K562 (cell line): ENCODE results near the gene PRKACB. TPM values are rescaled to one million over a fixed set of nuclear protein-coding genes. Genes with fewer than 3 reads are reported as not detected.
A peak's percentile ranks its signal among the peaks of the same experiment; 100 is the strongest.

Experiments used
- ATAC-seq: fragments of 200-7000 bp; cut with Tn5 transposase; 3 replicates; pipeline ENCODE4 v1.9.1; 2020; ENCODE audit warnings: moderate library complexity
- BruUV-seq: library from RNA; stranded (reverse); fragments of 400-500 nt; replicated peaks from 2 replicates; lab custom pipeline; 2021; lab: Mats Ljungman, UMichigan
- CTCF ChIA-PET: fragments of 300-600 bp; formaldehyde crosslinking; extraction: SDS; loops from one replicate; lab custom pipeline; 2021; ENCODE audit warnings: low intra/inter-chr PET ratio; lab: Yijun Ruan, JAX
- POLR2A ChIA-PET: fragments of 300-600, 350-650 bp; sonication (Branson Sonifier 250); formaldehyde crosslinking; extraction: SDS; loops from one replicate; lab custom pipeline; 2021; ENCODE audit warnings: antibody characterized with exemption, inconsistent platforms; lab: Yijun Ruan, JAX
- DNase-seq, 4 experiments: peaks; one replicate each; pipeline versions ENCODE4 v3.0.0 to v3.0.0-alpha.2; 2011 to 2018; ENCODE audit warnings: low spot score in 3 of 4, mixed read lengths in 3 of 4; ENCODE audit errors: extremely low read depth in 1 of 4
- FAIRE-seq: peaks from 2 replicates; lab custom pipeline; 2011; peaks lifted over from hg19 to GRCh38; lab: Jason Lieb, UNC
- H2AFZ ChIP-seq: 2 replicates; pipeline ENCODE4 v1.6.0; 2011; ENCODE audit warnings: low read depth, low read length, control low read depth, inconsistent platforms
- H3K27ac ChIP-seq: fragments of 200-600 bp; 3 replicates; pipeline ENCODE4 v1.8.0; 2011; ENCODE audit warnings: low read depth, mild to moderate bottlenecking, control low read depth, inconsistent platforms, low read length, moderate library complexity, mixed read lengths; ENCODE audit errors: extremely low read depth
- H3K27me3 ChIP-seq, 2 experiments: fragments of 300-600 bp in 1 of 2; 2 replicates in 1 of 2; 3 replicates in 1 of 2; pipeline versions ENCODE4 v1.6.0 to v1.8.0; 2011; ENCODE audit warnings: inconsistent platforms in 2 of 2, low read length in 2 of 2, mild to moderate bottlenecking in 1 of 2, mixed read lengths in 1 of 2, moderate library complexity in 1 of 2; ENCODE audit not compliant: control insufficient read depth in 2 of 2, insufficient read depth in 2 of 2
- H3K36me3 ChIP-seq: fragments of 300-600 bp; 3 replicates; pipeline ENCODE4 v1.8.0; 2011; ENCODE audit warnings: mild to moderate bottlenecking, low read length, inconsistent platforms; ENCODE audit not compliant: control insufficient read depth, insufficient read depth
- H3K4me1 ChIP-seq, 2 experiments: fragments of 200-600 bp in 1 of 2; replicated peaks in 1 of 2; 2 replicates in 1 of 2; 3 replicates in 1 of 2; pipeline versions ENCODE4 v1.5.1 to v1.8.0; 2011; ENCODE audit warnings: inconsistent platforms in 2 of 2, low read length in 2 of 2, mild to moderate bottlenecking in 1 of 2, mixed read lengths in 1 of 2, moderate library complexity in 1 of 2; ENCODE audit not compliant: control insufficient read depth in 2 of 2, insufficient read depth in 2 of 2
- H3K4me2 ChIP-seq: 2 replicates; pipeline ENCODE4 v1.6.1; 2011; ENCODE audit warnings: low read length, control low read depth, inconsistent platforms, mixed read lengths; ENCODE audit not compliant: insufficient read depth
- H3K4me3 ChIP-seq: fragments of 200-600 bp; sonication (generic), shearing (Covaris generic); 2 replicates; pipeline ENCODE4 v1.5.1; 2016; ENCODE audit warnings: control low read depth, inconsistent platforms
- H3K79me2 ChIP-seq: fragments of 200-600 bp; 3 replicates; pipeline ENCODE4 v1.8.0; 2011; ENCODE audit warnings: low read length, inconsistent platforms; ENCODE audit not compliant: control insufficient read depth, insufficient read depth
- H3K9ac ChIP-seq, 2 experiments: 2 replicates each; pipeline versions ENCODE4 v1.6.0 to v1.6.1; 2011; ENCODE audit warnings: low read depth in 2 of 2, low read length in 2 of 2, control low read depth in 1 of 2, inconsistent platforms in 1 of 2, mild to moderate bottlenecking in 1 of 2, mixed read lengths in 1 of 2; ENCODE audit not compliant: insufficient read depth in 1 of 2
- H3K9me1 ChIP-seq: one replicate; pipeline ENCODE4 v1.6.0; 2011; ENCODE audit warnings: inconsistent platforms, mild to moderate bottlenecking, low read length, moderate library complexity; ENCODE audit not compliant: control insufficient read depth, insufficient read depth
- H3K9me3 ChIP-seq: replicated peaks from 2 replicates; pipeline ENCODE4 v1.5.1; 2011; ENCODE audit warnings: low read depth, low read length, inconsistent platforms; ENCODE audit not compliant: control insufficient read depth, insufficient read depth
- H4K20me1 ChIP-seq: replicated peaks from 2 replicates; pipeline ENCODE4 v1.6.1; 2011; ENCODE audit warnings: low read length, inconsistent platforms, mixed read lengths; ENCODE audit not compliant: control insufficient read depth, insufficient read depth
- CAMTA2 ChIP-seq: fragments of 250-450 bp; sonication (Bioruptor Pico); conservative IDR thresholded peaks from 2 replicates; pipeline ENCODE4 v1.5.1; 2022
- GABPB2 ChIP-seq: fragments of 250-450 bp; sonication (Bioruptor Pico); conservative IDR thresholded peaks from 2 replicates; pipeline ENCODE4 v1.5.1; 2021; ENCODE audit warnings: mild to moderate bottlenecking
- MAFF ChIP-seq: IDR thresholded peaks from 2 replicates; pipeline ENCODE4 v1.6.1; 2012; ENCODE audit warnings: low read length, improper control_type of control experiment
- RBM25 ChIP-seq: fragments of 200-400 bp; formaldehyde crosslinking; IDR thresholded peaks from 2 replicates; pipeline ENCODE4 v1.6.1; 2018; ENCODE audit warnings: low read length, low read depth, moderate library complexity; ENCODE audit not compliant: severe bottlenecking
- SMARCE1 ChIP-seq: fragments of 450-650 bp; IDR thresholded peaks from 2 replicates; pipeline ENCODE4 v1.7.1; 2016; ENCODE audit warnings: mild to moderate bottlenecking
- SNRNP70 ChIP-seq: fragments of 200-400 bp; formaldehyde crosslinking; optimal IDR thresholded peaks from 2 replicates; pipeline ENCODE3; 2017; ENCODE audit warnings: low read depth, low read length
- SP1 ChIP-seq: sonication (generic); formaldehyde crosslinking; IDR thresholded peaks from 2 replicates; pipeline ENCODE4 v1.8.1; 2022; ENCODE audit warnings: mild to moderate bottlenecking, missing genetic modification reagents
- TAF1 ChIP-seq: IDR thresholded peaks from 2 replicates; pipeline ENCODE4 v1.6.1; 2011; ENCODE audit warnings: mild to moderate bottlenecking, low read length, moderate library complexity; ENCODE audit not compliant: insufficient read depth, control insufficient read depth, severe bottlenecking; ENCODE audit errors: extremely low read depth
- WHSC1 ChIP-seq: IDR thresholded peaks from one replicate; pipeline ENCODE4 v1.6.1; 2012; ENCODE audit warnings: low read length, control low read depth, inconsistent platforms
- YY1 ChIP-seq, 3 experiments: IDR thresholded peaks; 2 replicates each; pipeline ENCODE4 v1.6.1; 2011; ENCODE audit warnings: low read length in 2 of 3, mild to moderate bottlenecking in 2 of 3, moderate library complexity in 2 of 3, borderline replicate concordance in 1 of 3, control low read depth in 1 of 3, low read depth in 1 of 3; ENCODE audit not compliant: insufficient read depth in 3 of 3, insufficient replicate concordance in 2 of 3, control insufficient read depth in 1 of 3, insufficient read length in 1 of 3; ENCODE audit errors: extremely low read depth in 1 of 3
- ZFP1 ChIP-seq: fragments of 450-650 bp; formaldehyde crosslinking; IDR thresholded peaks from 2 replicates; pipeline ENCODE4 v1.4.0; 2020; ENCODE audit warnings: mild to moderate bottlenecking, mixed read lengths
- ZNF79 ChIP-seq: fragments of 250-450 bp; sonication (Bioruptor Pico); IDR thresholded peaks from 2 replicates; pipeline ENCODE4 v1.4.0; 2020; ENCODE audit warnings: low read depth, mild to moderate bottlenecking, moderate library complexity
- WGBS: fragments of 100-300 bp; shearing (Covaris generic); methylation state at CpG from one replicate; pipeline ENCODE4 v1.1.6; 2016; ENCODE audit warnings: low coverage, mixed read lengths; ENCODE audit not compliant: insufficient coverage; ENCODE audit errors: missing lambda C conversion rate; 5-methylcytosine and 5-hydroxymethylcytosine counted together
- in situ Hi-C: fragments of 300-500 bp; cut with MboI; formaldehyde crosslinking; loops from 4 replicates; pipeline ENCODE4 v1.15.0; 2018; ENCODE audit warnings: inconsistent platforms, mixed read lengths
- intact Hi-C: fragments of 100-400 bp; cut with micrococcal nuclease; formaldehyde crosslinking; loops from 2 replicates; pipeline ENCODE4 v1.14.2; 2022
- polyA plus RNA-seq, 8 experiments: library from polyadenylated mRNA; depleted of rRNA in 4 of 8; stranded (reverse) in 5 of 8; unstranded in 3 of 8; fragments of >200 nt; fragmentation: Nextera tagmentation in 2 of 8; fragmentation: Illumina TruSeq in 1 of 8; extraction: Ambion mirVana in 2 of 8; extraction: Trizol in 1 of 8; gene quantifications; 2 replicates each; pipeline versions ENCODE4 v1.2.1 to v1.2.3, GENCODE V29; 2011 to 2014; ENCODE audit warnings: inconsistent platforms in 1 of 8, missing spikeins in 1 of 8
- total RNA-seq, 7 experiments: library from RNA; depleted of rRNA in 6 of 7; stranded (reverse); fragments of >200 nt in 6 of 7; fragmentation: Illumina TruSeq in 2 of 7; extraction: Trizol in 2 of 7; gene quantifications; 2 replicates each; pipeline versions ENCODE4 v1.2.1 to v1.2.3, GENCODE V29; 2011 to 2021; ENCODE audit warnings: low replicate concordance in 1 of 7
- TF ChIP-seq, protein P1 (sequence below): fragments of 450-650 bp; conservative IDR thresholded peaks from 2 replicates; pipeline ENCODE4 v1.6.1; 2016; ENCODE audit warnings: missing genetic modification characterization, low read depth, mild to moderate bottlenecking, control low read depth, missing compliant biosample characterization
- TF ChIP-seq, protein P2 (sequence below): fragments of 250-450 bp; sonication (Bioruptor Pico); IDR thresholded peaks from 2 replicates; pipeline ENCODE4 v1.4.0; 2020; ENCODE audit warnings: borderline replicate concordance
- TF ChIP-seq, protein P3 (sequence below): sonication (generic); formaldehyde crosslinking; IDR thresholded peaks from 2 replicates; pipeline ENCODE4 v1.5.0; 2020; ENCODE audit warnings: missing genetic modification reagents
- TF ChIP-seq, protein P4 (sequence below): sonication (generic); formaldehyde crosslinking; IDR thresholded peaks from 2 replicates; pipeline ENCODE4 v1.8.1; 2023; ENCODE audit warnings: mild to moderate bottlenecking, missing genetic modification reagents, moderate library complexity

Gene PRKACB
- total and polyA plus RNA-seq, 9 of the 15 experiments (the other 6 are each of a cell fraction or from before 2014, with no cell fraction given): 1.1 to 5.2 (median 2.8) TPM

DNA sequence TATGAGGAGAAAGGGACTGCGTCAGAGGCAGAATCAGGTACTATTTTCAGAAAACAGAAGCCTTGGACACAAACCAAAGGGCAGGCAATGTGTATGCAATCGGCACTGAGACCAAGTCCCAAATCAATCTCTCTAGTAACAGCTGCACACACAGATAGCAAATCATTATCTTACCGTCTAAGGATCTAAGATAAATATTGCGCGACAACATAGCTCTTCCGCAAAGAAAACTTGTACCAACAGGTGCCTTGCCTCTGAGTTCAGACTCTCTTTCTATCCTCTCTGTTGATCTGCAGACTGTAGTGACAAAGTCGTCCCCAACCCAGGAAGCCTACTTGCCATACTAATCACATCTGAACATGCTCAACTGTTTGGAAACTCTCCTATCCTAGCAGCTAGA, 134.8 kb downstream of the PRKACB start:
- peak; percentile 78 for FAIRE-seq
- WGBS: 0% methylated on average over 7 of the region's 7 CpGs
- in situ Hi-C loops: no loop called here
- no peak for TF ChIP-seq YY1 (IDR thresholded peaks at IDR 0.05; ENCODE audit: borderline replicate concordance in 1 of 3, control insufficient read depth in 1 of 3, extremely low read depth in 1 of 3, insufficient read depth in 3 of 3, insufficient read length in 1 of 3, insufficient replicate concordance in 2 of 3, low read depth in 1 of 3, low read length in 2 of 3)
- no peak for TF ChIP-seq MAFF
- peak; percentile 85; the same call in 1 of the 2 replicates for TF ChIP-seq SMARCE1
- TF ChIP-seq ZFP1: no peak
- TF ChIP-seq, protein P1, sequence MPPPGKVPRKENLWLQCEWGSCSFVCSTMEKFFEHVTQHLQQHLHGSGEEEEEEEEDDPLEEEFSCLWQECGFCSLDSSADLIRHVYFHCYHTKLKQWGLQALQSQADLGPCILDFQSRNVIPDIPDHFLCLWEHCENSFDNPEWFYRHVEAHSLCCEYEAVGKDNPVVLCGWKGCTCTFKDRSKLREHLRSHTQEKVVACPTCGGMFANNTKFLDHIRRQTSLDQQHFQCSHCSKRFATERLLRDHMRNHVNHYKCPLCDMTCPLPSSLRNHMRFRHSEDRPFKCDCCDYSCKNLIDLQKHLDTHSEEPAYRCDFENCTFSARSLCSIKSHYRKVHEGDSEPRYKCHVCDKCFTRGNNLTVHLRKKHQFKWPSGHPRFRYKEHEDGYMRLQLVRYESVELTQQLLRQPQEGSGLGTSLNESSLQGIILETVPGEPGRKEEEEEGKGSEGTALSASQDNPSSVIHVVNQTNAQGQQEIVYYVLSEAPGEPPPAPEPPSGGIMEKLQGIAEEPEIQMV (tag): no peak
- no peak for TF ChIP-seq CAMTA2 (CRISPR knock-in tag)
- no peak for TF ChIP-seq WHSC1
- no peak for TF ChIP-seq RBM25
- TF ChIP-seq GABPB2 (CRISPR knock-in tag): no peak
- TF ChIP-seq, protein P2, sequence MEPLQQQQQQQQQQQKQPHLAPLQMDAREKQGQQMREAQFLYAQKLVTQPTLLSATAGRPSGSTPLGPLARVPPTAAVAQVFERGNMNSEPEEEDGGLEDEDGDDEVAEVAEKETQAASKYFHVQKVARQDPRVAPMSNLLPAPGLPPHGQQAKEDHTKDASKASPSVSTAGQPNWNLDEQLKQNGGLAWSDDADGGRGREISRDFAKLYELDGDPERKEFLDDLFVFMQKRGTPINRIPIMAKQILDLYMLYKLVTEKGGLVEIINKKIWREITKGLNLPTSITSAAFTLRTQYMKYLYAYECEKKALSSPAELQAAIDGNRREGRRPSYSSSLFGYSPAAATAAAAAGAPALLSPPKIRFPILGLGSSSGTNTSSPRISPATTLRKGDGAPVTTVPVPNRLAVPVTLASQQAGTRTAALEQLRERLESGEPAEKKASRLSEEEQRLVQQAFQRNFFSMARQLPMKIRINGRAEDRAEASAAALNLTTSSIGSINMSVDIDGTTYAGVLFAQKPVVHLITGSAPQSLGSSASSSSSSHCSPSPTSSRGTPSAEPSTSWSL (CRISPR knock-in tag): no peak
- TF ChIP-seq, protein P3, sequence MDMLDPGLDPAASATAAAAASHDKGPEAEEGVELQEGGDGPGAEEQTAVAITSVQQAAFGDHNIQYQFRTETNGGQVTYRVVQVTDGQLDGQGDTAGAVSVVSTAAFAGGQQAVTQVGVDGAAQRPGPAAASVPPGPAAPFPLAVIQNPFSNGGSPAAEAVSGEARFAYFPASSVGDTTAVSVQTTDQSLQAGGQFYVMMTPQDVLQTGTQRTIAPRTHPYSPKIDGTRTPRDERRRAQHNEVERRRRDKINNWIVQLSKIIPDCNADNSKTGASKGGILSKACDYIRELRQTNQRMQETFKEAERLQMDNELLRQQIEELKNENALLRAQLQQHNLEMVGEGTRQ (CRISPR knock-in tag): no peak
- no peak for TF ChIP-seq ZNF79
- TF ChIP-seq SP1 (CRISPR knock-in tag): no peak
- no peak for TF ChIP-seq SNRNP70
- TF ChIP-seq TAF1: no peak
- TF ChIP-seq, protein P4, sequence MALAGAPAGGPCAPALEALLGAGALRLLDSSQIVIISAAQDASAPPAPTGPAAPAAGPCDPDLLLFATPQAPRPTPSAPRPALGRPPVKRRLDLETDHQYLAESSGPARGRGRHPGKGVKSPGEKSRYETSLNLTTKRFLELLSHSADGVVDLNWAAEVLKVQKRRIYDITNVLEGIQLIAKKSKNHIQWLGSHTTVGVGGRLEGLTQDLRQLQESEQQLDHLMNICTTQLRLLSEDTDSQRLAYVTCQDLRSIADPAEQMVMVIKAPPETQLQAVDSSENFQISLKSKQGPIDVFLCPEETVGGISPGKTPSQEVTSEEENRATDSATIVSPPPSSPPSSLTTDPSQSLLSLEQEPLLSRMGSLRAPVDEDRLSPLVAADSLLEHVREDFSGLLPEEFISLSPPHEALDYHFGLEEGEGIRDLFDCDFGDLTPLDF (CRISPR knock-in tag): no peak

More for the DNA sequence above, 134.8 kb downstream of the PRKACB start:
- intact Hi-C loops: no loop called here
- H3K9me1 ChIP-seq: no peaks in the 10 kb centered on the region
- H4K20me1 ChIP-seq: no peaks in the 10 kb centered on the region
- peak; percentile 72; the same call in 2 of the 3 replicates for ATAC-seq
- POLR2A ChIA-PET: interaction anchor here (0.7 to 1.6 kb wide), 2 partner anchors 14 to 397 kb away, joined by 3 to 6 read pairs; no protein-coding TSS in a partner anchor
- H3K9ac ChIP-seq: no peak overlapping the region
- no TSS peak for BruUV-seq
- H3K4me1 ChIP-seq: no peaks in the 10 kb centered on the region; a peak in 1 of 5 replicates
- no peaks in the 10 kb centered on the region for H3K79me2 ChIP-seq
- no peak overlapping the region for H3K4me2 ChIP-seq
- H3K4me3 ChIP-seq: no peak overlapping the region
- no peaks in the 10 kb centered on the region for H3K36me3 ChIP-seq
- DNase-seq: peak in 1 of 4 experiments; percentile 25
- CTCF ChIA-PET: no interaction called here
- H3K27ac ChIP-seq: no peak overlapping the region
- peak overlapping the region; percentile 18; the same call in 1 of the 2 replicates for H2AFZ ChIP-seq
- H3K9me3 ChIP-seq: no peaks in the 10 kb centered on the region
- no peaks in the 10 kb centered on the region for H3K27me3 ChIP-seq
